ENCODE data around the gene BTBD2.

DNA sequence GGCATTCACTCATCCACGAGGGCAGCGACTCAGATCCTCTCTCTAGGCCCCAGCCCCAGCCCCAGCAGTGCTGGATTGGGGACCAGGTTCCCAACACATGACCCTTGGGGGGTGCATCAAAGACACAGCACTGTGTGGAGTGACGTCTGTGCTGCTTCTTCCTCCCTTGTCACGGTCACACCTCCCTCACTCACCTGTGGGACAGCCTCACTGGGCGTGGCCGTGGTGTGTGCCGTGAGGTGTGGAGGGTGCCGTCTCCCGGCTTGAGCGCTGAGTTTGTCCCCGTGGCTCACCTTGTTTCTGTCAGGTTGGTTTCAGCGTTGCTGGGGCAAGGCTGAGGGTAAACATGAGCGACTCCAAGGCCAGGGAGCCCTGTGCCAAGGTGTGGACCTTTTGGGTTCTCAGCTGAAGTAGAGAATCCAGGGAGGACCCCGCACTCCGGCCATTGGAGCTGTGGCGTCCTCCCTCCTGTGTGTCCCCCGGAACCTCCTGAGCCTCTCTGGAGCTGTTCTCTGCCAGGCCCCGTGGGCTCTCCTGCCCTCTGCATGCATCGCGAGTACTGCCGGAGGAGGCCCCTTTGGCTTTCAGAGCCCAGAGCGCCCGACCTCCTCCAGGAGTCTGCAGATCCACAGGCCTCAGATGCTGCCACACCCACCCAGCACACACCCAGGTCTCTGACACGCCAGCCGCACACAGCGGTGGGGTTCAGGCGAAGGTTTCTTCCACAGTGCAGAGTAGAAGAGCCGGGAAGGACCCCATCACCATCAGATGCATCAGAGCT is 40.9 kb downstream of the BTBD2 start:
- TF ChIP-seq POLR2AphosphoS5 (IDR thresholded peaks at IDR 0.05; ENCODE audit: low read depth, low read length) (no peak), EP300 (IDR thresholded peaks at IDR 0.05; ENCODE audit: borderline replicate concordance in 1 of 2, low read depth in 2 of 2, low read length in 2 of 2) (no peak), TEAD4 (IDR thresholded peaks at IDR 0.05; ENCODE audit: low read depth, low read length) (no peak), ASH2L (IDR thresholded peaks at IDR 0.05; ENCODE audit: low read length) (no peak), TBP (IDR thresholded peaks at IDR 0.05; ENCODE audit: low read depth, low read length) (no peak), RFX5 (IDR thresholded peaks at IDR 0.05; ENCODE audit: borderline replicate concordance, low read depth, low read length) (no peak), BRCA1 (IDR thresholded peaks at IDR 0.05; ENCODE audit: low read depth, low read length) (no peak)
- TF ChIP-seq, protein P1, sequence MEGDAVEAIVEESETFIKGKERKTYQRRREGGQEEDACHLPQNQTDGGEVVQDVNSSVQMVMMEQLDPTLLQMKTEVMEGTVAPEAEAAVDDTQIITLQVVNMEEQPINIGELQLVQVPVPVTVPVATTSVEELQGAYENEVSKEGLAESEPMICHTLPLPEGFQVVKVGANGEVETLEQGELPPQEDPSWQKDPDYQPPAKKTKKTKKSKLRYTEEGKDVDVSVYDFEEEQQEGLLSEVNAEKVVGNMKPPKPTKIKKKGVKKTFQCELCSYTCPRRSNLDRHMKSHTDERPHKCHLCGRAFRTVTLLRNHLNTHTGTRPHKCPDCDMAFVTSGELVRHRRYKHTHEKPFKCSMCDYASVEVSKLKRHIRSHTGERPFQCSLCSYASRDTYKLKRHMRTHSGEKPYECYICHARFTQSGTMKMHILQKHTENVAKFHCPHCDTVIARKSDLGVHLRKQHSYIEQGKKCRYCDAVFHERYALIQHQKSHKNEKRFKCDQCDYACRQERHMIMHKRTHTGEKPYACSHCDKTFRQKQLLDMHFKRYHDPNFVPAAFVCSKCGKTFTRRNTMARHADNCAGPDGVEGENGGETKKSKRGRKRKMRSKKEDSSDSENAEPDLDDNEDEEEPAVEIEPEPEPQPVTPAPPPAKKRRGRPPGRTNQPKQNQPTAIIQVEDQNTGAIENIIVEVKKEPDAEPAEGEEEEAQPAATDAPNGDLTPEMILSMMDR (IDR thresholded peaks at IDR 0.05; ENCODE audit: control extremely low read depth in 1 of 3, insufficient read depth in 1 of 3, low read depth in 1 of 3, low read length in 3 of 3) = no peak
- TF ChIP-seq, protein P2, sequence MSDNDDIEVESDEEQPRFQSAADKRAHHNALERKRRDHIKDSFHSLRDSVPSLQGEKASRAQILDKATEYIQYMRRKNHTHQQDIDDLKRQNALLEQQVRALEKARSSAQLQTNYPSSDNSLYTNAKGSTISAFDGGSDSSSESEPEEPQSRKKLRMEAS (IDR thresholded peaks at IDR 0.05) = no peak
